22Rv1 (cell line): ENCODE results near the gene STK39.

Source experiments
- ZFX ChIP-seq: fragments of 450-650 bp; IDR thresholded peaks from 2 replicates; pipeline ENCODE4 v1.6.1; 2017; ENCODE audit warnings: antibody characterized with exemption, borderline replicate concordance
- TF ChIP-seq, protein P1 (sequence below): fragments of 450-650 bp; IDR thresholded peaks from 2 replicates; pipeline ENCODE4 v1.5.1; 2017; ENCODE audit warnings: mild to moderate bottlenecking

DNA sequence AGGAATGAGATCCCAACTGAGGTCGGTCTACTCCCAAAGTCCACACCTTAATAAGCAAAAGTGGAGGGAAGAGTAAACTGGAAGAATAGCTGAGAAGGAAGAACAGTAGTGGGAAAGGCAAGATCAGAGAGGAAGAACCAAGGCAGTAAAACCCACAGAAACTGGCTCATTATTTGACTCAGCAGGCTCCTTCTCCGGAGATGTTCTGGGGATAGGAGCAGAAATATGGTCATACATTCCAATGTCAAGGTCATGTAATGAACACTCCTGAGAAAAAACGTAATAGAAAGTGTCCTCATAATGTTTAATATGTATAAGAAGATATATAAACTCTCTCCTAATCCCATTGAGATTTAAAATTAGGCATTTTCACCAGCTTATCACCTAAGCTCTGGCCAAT is 39.5 kb downstream of the STK39 start:
- TF ChIP-seq, protein P1, sequence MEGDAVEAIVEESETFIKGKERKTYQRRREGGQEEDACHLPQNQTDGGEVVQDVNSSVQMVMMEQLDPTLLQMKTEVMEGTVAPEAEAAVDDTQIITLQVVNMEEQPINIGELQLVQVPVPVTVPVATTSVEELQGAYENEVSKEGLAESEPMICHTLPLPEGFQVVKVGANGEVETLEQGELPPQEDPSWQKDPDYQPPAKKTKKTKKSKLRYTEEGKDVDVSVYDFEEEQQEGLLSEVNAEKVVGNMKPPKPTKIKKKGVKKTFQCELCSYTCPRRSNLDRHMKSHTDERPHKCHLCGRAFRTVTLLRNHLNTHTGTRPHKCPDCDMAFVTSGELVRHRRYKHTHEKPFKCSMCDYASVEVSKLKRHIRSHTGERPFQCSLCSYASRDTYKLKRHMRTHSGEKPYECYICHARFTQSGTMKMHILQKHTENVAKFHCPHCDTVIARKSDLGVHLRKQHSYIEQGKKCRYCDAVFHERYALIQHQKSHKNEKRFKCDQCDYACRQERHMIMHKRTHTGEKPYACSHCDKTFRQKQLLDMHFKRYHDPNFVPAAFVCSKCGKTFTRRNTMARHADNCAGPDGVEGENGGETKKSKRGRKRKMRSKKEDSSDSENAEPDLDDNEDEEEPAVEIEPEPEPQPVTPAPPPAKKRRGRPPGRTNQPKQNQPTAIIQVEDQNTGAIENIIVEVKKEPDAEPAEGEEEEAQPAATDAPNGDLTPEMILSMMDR = no peak
- TF ChIP-seq ZFX = no peak
